RCC 7860 (cell line): ENCODE data around the gene DHX58.

Experiments
- DNase-seq: peaks from one replicate; pipeline ENCODE4 v3.0.0-alpha.2; 2015; ENCODE audit warnings: low spot score
- FAIRE-seq: peaks from 2 replicates; lab custom pipeline; 2012; peaks lifted over from hg19 to GRCh38; lab: Jason Lieb, UNC

Gene DHX58

DNA sequence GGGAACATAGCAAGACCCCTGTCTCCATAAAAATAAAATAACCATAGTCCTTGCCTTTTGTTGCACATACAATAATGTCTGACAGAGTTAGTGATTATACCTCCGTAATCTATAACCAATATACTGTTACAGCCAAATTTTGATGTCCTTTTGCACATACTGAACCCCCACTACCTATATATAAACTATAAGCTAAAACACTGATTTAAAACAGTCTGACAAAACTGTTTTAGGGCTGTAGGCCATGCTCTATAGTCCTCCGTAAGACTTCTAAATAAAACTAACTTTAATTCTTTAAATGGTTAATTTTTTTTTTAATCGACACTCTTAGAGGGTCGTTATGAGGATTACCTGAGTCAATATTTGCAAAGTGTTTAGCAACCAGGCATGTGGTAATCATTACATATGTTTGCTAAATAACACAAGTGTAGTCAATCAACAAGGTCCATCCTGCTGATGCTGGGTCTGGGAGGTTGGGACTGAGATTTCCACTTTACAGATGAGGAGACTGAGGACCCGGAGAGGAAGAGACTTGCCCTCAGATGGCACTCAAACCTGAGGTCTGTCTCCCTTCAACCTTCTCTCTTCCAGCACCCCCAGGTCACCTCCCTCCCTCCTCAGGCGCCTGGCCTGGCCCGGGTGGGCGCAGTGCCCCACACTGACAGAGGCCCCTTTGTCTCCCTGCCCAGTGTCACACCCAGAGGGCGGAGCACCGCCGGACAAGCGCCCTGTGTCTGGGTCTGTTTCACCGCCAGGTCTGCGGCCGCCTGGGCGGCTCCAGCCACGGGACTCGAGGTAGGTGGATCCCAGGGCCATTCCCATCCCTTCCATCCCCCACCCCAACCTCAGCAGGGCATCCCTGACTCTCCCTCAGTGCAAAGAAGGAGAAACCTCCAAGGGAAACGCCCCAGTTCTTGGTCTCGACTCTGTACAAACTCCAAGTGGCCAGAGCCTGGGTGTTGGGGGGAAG is 24.5 kb downstream of the DHX58 start:
- no peak for FAIRE-seq
- no peak for DNase-seq

DNA sequence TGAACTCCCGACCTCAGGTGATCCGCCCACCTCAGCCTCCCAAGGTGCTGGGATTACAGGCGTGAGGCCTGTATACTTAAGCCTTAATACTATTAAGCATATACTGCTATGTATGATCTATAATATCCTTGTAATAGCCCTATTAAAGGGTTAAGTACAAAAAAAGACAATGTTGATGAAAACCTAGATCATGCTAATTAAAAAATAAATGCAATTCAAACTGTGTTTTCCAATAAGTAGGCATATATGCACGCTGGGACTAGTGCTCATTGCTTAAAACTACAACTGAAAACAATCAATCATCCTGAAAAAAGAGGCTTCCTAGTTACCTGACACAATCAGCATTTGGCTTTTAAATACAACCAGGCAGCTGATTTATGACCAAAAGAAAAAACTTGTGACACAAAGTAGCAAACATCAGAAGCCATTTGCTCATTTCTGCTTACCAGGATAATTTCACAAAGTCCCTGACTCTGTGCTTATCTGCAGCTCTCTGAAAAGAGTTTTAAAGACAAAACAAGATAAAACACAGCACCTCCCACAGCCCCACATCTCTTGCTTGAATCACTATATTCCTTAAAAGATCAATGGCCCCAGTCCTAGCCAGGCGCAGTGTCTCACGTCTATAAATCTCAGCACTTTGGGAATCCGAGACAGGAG is 25.3 kb downstream of the DHX58 start:
- FAIRE-seq (no peak), DNase-seq (no peak)

DNA sequence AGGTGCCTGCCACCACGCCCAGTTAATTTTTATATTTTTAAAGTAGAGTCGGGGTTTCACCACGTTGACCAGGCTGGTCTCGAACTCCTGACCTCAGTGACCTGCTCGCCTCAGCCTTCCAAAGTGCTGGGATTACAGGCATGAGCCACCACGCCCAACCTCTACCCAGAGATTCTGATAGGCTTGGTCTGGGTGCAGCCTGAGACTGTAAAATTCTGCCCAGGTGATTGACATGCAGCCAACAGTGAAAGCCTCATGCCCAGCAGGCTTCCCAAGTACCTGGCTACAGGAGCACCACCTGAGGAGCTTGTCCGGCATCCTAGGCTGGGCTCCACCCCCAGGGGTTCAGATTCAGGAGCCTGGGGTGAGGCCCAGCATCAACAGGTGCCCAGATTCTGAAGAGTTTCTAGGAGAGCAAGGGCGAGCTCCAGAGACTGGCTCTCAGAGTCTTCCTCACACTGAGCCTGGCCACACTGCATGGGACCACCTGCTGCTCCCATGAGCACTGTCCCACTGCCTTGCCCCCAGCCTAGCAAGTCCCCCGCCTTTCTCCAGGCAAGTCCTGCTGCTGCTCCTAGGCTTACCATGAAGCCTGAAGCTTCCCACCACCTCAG is 30.9 kb downstream of the DHX58 start:
- no peak for FAIRE-seq

DNA sequence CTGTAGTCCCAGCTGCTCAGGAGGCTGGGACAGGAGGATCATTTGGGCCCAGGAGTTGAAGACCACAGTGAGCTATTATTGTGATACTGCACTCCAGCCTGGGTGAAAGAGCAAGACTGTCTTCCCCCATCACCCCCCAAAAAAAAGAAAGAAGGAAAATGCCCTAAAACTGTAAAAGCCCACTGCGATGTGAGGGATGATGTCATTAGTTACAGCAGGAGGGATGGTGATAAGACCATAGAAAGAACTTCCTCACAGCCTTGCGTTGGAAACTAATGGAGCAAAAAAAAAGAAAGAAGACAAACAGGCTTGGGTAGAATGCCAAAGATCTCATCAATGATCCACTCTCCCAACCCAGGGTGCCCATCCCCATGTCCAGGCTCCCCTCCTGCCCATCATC is 33.0 kb downstream of the DHX58 start:
- DNase-seq = no peak
- no peak for FAIRE-seq

More for the DNA sequence above, 30.9 kb downstream of the DHX58 start:
- DNase-seq = no peak

DNA sequence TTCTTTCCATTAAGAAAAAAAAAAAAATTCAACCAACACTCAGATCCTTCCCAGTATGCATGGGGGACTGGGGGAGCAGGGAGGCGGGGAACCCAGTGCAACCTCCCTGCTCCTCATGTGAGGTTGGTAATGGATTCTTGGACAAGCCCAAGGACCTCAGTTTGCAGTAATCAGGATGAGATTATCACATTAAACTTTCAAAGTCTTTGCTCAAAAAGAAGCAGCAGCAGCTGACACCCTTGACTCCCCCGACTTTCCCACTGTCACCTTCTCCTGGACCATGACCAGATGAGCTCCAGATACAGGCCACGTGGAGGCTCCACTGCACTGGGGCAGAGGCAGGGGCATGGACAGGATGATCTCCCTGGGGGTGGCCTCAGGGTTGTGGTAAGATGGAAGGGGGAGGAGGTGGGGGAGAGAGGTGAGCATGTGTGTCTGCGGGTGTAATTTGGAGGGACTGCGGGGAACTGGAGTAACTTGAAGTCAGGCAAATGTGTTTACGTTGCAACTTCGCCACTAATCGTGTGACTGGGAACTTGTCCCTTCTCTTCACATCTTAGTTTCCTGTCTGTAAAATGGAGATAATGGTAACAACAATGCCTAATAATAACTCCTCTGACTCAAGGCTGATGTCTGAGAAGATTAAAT is 34.0 kb downstream of the DHX58 start:
- no peak for FAIRE-seq
- no peak for DNase-seq

DNA sequence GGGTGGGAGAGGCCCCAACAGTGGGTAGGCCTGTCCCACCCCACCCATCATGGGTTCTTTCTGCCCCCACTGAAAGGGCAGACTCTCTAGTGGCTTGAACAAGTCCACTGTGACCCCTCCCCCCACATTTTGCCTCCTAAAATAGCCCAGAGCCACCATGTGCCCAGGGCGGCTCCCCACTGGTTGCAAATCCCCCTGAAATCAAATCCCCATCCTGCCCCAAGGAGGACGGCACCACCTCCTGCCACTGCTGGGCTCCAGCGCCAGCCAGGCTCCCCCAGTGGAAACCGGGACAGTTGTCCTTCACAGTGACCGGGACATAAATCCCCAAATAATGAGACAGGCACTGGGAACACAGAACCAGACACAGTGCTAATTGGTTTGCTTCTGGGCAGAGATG is 34.8 kb downstream of the DHX58 start:
- no peak for DNase-seq
- no peak for FAIRE-seq

DNA sequence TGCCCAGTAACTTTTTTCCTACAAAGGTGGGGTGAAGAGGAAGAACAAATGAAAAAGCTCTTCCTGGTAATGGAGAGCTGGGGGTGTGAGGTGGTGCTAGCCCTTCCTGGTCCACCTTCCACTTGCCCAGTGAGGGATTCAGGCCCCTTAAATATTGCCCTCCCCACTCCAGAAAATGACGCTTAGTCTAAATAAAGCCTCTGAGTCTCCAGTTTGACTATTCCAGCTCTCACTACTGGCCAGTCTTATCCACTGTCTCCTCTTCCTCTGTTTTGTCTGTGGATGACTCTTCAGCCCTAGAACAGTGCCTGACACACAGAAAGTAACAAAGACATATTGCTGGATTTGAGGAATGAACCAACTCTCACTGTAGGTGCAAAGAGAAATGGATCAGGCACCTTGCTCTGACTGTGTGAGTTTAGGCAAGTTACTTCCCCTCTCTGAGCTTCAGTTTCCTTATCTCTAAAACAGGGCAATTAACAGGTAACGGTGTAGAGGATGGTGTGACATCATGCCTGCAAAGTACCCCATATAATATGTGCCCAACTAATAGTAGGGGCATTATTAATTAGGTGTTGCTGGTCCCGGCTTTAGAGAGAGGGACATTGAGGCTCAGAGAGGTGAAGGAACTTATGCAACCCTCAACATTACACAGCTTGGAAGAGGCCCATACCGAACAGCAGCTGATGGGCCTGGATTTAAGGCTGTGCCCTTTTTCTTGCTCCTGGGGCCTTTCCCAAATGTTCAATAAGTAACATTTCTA is 35.5 kb downstream of the DHX58 start:
- no peak for DNase-seq
- no peak for FAIRE-seq

DNA sequence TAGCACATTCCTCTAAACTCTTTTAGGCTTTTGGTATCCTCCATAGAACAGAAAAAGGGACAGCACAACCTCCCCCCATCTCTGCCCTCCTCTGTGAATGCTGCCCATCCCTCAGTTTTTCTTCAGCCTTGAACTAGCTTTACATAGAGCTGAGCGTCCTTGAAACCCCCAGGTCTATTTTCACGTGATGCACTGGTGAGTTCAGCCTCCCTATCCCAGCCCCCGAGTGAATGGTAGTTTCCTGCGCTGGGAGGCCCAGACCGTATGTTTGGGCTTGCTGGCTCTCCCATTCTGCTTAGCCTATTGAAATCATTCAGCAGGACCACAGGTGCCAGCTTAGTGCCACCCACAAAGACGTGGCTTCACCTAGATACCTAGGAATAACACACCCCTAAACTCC is 36.7 kb downstream of the DHX58 start:
- FAIRE-seq = no peak
- DNase-seq = no peak

DNA sequence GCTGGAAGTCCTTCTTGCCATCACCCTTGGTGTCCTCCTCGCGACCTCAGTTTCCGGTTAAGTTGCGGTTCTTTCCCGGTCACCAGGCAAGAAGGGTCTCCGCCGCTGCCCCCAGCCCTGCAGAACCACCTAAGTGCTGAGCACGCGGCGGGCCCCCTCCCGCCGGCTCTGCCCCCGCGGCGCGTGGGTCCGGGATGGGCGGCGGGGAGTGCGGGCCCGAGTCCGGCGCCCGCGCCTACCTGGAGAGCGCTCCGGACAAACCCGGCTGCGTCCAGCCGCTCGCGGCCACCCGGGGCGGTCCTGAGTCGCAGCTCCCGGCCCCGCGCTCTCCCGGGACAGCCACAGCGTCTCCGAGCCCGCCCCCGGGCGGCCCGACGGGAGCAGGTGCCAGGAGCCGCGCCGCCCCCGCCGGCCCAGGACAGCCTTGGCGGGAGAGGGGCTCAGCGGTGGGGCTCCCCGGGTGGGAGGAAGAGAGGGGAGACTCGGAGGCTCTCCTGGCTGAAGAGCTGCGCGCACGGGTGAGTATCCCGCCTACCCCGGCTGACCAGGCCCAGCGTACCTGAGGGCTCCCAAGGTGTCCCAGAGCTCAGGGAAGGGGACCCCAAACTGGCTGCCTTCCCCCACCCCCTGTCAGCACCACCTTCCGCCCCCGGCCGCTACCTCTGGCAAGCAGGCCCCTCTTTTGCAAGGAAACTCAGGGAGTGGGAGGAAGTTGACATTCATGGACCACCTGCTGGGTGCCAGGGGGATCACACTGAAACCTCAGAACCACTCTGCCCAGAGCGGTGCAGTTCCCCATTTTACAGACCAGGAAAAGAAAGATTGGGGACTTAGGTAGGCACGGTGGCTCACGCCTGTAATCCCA is 40.0 kb downstream of the DHX58 start:
- DNase-seq (no peak), FAIRE-seq (no peak)

DNA sequence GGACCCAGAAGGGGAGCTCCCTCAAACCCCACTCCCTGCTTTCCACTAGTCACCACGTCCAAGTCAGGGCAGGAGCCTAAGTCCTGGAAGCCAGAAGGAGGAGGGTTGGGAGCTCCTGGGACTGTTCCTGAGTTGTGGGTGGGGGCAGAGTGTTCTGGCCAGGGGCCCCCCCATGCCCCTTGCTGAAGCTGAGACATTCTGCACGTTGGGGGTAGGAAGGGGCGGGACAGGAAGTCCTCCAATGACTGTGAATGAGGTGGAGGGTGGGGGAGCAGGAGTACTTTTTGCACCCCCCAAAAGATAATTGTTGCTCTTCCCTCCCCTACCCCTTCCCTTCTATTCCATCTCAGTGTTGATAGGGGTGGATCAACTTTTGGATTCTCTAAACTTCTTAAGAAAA is 40.7 kb downstream of the DHX58 start:
- FAIRE-seq (no peak), DNase-seq (no peak)

DNA sequence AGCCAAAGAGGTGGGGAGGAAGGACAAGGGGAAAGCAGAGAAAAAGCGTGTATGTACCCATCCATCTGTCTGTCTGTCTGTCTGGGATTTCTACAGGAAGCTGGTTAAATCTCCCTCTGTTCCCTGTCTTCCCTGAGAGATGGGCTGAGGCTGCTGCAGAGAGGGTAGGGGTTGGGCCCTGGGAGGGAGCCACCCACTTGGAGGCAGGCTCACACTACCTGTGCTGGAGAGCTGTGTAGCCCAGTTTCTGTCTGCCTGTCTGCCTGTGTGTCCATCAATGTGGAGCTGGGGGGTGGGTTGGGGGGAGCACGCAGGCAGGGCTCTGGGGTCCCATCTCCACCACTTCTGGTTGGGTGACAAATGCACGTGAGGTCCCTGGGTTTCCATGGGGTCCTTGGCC is 43.5 kb downstream of the DHX58 start:
- DNase-seq (no peak), FAIRE-seq (no peak)

DNA sequence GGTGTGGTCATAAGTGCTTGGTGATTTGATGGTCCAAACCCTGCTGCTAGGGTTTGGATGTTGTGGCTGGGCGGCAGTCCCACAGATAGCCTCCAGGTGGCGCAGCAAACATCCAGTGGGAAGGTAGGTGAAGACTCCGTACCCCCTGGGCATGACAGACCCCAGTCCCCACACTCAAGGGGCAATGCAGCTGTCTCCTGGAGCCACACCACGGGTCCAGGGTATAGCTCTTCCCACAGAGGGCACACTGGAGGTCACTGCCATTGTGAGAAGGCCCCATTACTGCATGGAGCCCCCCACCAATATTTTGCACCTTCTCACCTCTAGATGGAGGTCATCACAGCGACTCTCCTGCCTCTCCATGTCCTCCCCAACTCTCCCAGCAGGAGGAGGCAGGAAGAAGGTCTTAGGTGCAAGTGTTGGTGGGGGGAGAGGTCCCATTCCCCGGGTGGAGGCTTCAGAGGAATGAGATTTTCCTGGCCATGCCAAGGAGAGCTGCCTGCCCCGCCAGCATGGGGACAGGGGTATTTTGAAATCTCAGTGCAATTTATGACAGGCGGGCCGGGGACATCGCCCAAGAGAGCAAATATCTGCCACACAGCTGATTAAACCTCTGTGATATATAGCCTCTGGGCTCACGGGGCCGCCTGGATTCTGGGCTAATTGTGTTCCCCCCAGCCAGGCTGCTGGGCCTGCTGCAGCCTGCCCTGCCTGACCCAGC is 45.0 kb downstream of the DHX58 start:
- FAIRE-seq (no peak), DNase-seq (peak; percentile 12)

DNA sequence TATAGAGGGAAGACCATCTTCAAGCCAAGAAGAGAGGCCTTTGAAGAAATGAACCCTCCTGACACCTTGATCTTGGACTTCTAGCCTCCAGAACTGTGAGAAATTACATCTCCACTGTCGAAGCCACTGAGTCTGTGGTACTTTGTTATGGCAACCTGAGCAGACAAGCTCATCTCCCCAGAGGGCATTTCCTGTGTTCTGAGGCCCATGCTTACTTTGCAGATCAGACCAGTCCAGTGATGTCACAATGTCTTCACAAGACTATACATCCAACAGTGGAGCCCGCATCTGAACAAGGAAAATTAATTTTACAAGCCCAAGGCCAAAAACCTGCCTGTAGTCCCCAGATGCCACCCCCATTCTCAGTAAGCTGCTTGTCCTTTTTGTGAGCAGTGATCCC is 47.3 kb downstream of the DHX58 start:
- no peak for DNase-seq
- FAIRE-seq = no peak

DNA sequence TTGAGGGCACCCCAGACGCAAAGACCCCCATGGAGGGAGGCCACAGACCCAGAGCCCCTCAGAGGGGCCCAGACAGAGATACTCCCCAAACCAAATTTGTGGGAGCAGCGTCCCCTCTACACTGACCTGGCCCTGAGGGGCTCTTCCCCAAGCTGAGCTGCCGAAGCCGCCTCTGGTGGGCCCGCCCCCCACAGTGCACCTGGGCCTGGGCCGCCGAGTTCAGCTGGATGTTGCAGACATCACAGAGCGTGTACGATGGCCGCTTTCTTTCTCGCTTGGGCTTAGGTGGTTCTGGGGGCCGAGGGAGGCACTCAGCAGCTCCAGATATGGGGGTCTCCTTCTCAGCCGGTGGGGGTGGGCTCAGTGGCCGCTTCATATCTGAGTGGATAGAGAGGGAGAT is 49.8 kb downstream of the DHX58 start:
- DNase-seq (no peak), FAIRE-seq (no peak)

DNA sequence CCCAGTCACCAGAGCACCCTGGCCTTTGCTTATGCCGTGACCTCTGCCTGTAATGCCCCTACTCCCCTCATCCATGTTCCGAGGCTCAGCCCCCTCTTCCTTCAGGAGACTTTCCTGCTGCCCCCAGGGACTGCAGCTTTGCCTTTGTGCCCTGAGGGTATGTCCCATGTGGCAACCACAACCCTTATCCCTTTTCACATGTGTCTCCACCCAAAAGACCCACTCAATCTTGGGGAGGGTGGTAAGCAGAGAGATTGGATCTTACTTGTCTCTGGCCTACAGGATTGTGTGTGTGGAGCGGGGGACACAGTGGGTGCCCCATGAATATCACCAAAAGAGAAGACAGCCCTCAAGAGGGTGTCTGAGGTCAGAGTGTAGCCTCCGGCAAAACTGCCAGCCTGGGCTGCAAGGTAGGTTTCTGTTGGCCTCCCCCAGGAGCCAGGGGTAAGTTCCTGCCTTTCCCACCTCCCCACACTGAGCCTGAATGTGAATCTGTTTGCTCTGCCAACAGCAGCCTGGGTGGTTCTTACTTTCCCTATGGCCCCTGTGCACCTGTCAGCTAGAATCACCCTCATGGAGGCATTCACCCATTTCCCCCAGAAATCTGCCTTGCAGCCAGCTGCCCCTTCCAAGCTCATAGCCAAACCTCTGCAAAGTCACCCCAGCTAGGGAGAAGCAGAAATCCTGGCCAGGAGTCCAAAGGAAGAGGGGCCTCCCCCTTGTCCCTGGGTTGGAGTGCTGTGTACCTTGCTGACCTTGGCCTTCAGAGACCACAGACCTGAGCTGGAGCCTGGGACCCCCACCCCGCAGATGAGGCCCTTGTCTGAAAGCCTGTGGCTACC is 50.6 kb downstream of the DHX58 start:
- DNase-seq = no peak
- no peak for FAIRE-seq

DNA sequence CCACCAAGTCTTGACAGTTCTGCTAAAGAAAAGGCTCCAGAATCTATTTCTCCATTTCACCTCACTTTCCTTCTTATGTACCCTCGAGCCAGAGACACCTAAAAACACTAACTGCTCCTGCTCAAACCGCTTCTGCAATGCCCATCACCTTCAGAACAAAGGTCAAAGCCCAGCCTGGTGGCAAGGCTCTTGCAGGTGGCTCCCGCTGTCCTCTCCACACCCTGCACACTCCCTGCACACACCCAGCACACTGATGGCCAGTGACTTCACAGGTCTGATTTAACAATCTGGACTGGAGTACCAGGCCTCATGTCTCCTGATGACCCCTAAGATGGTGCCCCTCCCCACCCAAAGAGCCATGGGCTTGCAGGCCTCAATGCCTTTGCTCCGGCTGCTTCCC is 52.3 kb downstream of the DHX58 start:
- no peak for DNase-seq
- FAIRE-seq = no peak

DNA sequence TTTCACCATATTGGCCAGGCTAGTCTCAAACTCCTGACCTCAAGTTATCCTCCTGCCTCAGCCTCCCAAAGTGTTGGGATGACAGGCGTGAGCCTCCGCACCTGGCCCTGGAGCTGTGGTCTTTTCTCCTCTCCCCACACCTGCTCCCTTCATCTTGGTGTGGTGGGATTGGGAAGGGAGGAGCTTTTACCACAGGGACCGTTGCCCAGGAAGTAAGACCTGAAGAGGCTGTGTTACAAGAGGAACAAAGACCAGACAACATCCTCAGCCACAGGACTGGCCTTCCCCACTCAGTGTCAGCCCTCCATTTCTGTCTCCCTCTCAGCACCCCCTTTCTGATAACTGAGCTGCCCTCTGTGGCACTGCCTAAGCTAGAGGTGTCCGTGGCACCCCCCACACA is 52.7 kb downstream of the DHX58 start:
- FAIRE-seq (no peak), DNase-seq (no peak)

DNA sequence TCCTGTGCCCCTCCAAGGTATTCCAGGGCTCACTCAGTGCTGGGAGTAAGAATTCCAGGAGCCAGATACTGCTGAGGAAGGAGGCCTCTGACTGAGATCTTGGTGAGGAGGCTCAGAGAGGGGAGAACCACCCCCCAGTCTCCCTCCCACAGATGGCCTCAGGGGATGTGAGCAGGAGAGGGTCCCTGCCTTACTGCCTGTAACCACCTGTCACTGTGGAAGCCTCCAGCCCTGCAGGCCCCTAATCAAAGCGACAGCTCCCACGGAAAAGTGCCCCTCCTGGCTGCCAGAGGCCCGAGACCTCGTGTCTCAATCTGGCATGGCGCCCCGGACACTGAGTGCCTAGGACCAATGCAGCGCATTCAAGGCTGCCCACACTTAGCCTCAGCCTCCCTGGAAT is 54.5 kb downstream of the DHX58 start:
- DNase-seq (no peak), FAIRE-seq (no peak)
